GM18498 (cell line): Measurements from ENCODE around the gene TBKBP1.
A peak's percentile ranks its signal among the peaks of the same experiment; 100 is the strongest.
"Not testable (repeated sequence)": the region's sequence is repeated elsewhere in the genome, so short reads cannot be mapped to it uniquely, and the experiment has no call there.

Experiments used
- ATAC-seq: cut with Tn5 transposase; IDR thresholded peaks from one replicate; pipeline ENCODE4 v1.9.1; 2021; ENCODE audit warnings: mild to moderate bottlenecking, moderate library complexity; ENCODE audit not compliant: unreplicated experiment

Gene TBKBP1

GRCh38 chr17:47730681-47731080, 36.7 kb downstream of the TBKBP1 start:
- ATAC-seq = no peak

- ATAC-seq = no peak
These were observed 37.4 kb downstream of the TBKBP1 start for GRCh38 chr17:47731396-47731795.

DNA sequence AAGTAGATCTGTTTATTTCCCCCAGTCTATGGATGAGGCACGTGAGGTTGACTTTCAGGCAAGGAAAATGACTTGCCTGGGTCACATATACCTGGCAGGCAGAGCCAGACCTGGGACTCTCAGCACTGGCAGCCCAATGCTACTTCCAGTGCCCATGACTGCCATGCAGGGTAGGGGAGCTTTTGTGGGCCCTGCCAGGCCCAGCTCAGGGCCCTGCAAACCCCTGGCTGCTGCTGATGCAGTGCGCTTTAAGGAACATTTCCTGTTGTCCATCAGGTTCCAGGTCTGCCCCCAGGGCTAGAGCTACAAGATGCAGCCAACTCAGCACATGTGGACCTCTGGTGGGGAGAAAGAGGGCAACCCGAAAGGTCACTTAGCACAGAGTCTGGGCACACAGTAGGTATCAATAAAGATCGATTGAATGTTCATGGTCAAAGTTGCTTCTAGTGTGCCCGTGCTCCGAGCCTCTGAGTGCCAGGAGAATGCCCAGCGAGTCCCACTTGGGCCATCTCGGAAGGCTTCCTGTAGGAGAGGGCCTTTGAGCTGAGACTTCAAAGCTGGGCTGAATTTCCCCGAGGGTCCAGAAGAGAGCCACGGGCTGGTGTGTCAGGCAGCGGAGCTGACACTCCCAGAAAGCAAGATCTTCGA, 38.6 kb downstream of the TBKBP1 start:
- no peak for ATAC-seq

GRCh38 chr17:47733047-47733673, 39.2 kb downstream of the TBKBP1 start, which contains the start of gene TBX21:
TSS of gene TBX21 (plus strand) at chr17:47733236. CDS start at chr17:47733455, 219 bp downstream.
- ATAC-seq = peak; percentile 60

DNA sequence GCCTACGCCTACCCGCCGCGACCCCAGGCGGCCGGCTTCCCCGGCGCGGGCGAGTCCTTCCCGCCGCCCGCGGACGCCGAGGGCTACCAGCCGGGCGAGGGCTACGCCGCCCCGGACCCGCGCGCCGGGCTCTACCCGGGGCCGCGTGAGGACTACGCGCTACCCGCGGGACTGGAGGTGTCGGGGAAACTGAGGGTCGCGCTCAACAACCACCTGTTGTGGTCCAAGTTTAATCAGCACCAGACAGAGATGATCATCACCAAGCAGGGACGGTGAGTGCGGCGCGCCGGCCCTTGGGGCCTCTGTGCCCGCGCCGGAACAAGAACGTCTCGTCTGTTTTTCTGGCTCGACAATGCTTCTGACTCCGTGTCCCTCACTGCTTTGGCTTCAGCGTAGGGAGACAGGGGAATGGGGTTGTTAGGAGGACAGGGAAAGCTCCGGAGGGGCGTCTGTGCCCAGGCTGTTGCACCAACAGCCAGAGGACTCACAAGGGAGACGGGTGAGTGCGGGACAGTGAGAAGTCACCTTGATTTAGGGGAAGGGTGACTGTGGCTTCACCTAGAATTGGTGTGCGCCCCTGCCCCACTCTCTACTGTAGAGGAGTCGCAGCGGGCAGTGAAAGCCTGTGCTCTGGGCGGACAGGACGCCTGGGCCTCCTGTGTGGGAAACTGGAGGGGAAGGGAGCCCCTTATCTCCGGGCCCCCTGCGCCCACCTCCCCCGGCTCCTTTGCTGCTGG, 39.9 kb downstream of the TBKBP1 start:
- ATAC-seq = peak; percentile 29

- ATAC-seq = no peak
These were observed 41.1 kb downstream of the TBKBP1 start for GRCh38 chr17:47735139-47735464.

GRCh38 chr17:47735536-47736011, 41.6 kb downstream of the TBKBP1 start:
- peak; percentile 53 for ATAC-seq

- no peak for ATAC-seq
These were observed 42.8 kb downstream of the TBKBP1 start for GRCh38 chr17:47736501-47737495.

DNA sequence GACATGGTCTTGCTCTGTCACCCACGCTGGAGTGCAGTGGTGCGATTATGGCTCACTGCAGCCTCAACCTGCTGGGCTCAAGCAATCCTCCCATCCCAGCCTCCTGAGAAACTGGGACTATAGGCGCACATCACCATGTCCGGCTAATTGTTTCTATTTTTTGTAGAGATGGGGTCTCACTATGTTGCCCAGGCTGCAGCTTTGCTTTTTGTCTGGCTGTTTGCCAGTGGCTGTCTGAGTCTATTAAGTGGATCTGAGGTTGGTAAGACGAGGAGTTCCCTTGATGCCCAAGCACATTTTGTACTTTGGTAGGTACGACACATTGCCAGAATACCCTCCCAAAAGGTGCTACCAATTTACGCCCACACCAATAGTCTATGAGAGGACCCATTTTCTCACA, 44.2 kb downstream of the TBKBP1 start:
- no peak for ATAC-seq

GRCh38 chr17:47739150-47739549, 45.2 kb downstream of the TBKBP1 start:
- ATAC-seq = no peak

- not testable (repeated sequence) for ATAC-seq
These were observed 46.0 kb downstream of the TBKBP1 start for GRCh38 chr17:47739945-47740344.

GRCh38 chr17:47741109-47741792, 47.3 kb downstream of the TBKBP1 start:
- no peak for ATAC-seq

- no peak for ATAC-seq
These were observed 47.8 kb downstream of the TBKBP1 start for GRCh38 chr17:47741793-47742145.

DNA sequence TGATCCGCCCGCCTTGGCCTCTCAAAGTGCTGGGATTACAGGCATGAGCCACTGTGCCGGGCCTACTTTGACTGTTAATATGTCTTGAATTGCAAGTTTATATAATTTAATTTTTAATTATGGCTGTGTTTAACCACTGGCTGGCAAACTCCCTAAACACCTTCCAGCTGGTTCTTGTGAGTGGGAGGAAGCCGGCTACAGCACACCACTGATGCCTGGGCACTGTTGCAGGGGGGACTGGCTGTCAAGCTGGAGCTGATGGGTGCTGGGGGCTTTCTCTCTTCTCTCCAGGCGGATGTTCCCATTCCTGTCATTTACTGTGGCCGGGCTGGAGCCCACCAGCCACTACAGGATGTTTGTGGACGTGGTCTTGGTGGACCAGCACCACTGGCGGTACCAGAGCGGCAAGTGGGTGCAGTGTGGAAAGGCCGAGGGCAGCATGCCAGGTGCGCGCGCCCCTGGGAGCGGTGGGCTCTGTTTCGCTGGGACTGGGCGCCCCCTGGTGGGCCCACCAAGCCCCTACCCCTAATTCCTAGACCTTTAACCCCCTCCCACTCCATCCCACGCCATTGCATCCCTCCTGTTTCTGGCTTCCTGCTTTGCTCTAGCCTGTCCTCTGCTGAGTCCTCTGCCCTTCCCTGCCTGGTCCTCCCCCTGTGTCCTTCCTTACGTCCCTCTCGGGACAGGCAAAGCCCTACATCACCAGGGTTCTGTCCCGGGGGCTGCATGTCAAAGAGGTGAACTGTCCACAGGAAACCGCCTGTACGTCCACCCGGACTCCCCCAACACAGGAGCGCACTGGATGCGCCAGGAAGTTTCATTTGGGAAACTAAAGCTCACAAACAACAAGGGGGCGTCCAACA, 48.6 kb downstream of the TBKBP1 start:
- ATAC-seq = no peak

- no peak for ATAC-seq
These were observed 50.4 kb downstream of the TBKBP1 start for GRCh38 chr17:47744168-47745036.

DNA sequence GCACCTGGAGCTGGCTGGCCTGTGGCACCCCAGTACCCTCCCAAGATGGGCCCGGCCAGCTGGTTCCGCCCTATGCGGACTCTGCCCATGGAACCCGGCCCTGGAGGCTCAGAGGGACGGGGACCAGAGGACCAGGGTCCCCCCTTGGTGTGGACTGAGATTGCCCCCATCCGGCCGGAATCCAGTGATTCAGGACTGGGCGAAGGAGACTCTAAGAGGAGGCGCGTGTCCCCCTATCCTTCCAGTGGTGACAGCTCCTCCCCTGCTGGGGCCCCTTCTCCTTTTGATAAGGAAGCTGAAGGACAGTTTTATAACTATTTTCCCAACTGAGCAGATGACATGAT, 51.0 kb downstream of the TBKBP1 start:
- ATAC-seq = no peak

DNA sequence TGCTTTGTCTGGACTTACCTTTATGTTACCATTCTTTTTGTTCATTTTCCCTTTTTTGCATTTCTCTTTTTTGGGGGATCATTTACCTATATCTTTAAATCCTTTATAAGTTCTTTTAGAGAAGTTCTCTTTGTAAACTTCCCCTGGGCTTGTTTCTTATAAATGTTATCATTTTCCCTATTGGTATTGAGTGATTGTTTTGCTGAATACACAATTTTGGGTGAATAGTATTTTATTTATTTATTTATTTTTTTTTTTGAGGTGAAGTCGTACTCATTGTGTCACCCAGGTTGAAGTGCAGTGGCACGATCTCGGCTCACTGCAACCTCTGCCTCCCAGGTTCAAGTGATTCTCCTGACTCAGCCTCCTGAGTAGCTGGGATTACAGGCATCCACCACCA, 57.5 kb downstream of the TBKBP1 start:
- no peak for ATAC-seq

DNA sequence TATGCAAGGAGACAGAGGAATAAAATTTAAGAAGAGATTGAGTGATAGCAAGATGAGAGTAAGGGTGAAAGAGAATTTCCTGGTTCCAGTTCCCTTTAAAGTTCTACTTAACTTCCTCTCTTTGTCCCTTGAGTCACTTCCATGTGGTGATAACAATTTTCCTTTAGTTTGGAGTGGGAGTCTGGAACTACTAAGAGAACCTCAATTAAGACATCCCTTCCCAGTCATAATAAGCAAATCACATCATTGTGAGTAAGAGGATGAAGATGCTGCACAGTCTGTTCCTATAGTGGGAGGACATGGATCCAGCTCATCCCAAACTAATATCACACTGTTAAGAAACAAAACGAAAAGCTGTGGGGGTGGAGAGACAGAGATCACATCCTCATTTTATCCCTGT, 63.4 kb downstream of the TBKBP1 start:
- no peak for ATAC-seq
